Neutrophil (primary cell): Measurements from ENCODE around the gene TRIM69.
"Not testable (repeated sequence)": the region's sequence is repeated elsewhere in the genome, so short reads cannot be mapped to it uniquely, and the experiment has no call there.

Source experiments
- H3K27ac ChIP-seq: fragments of 200-600 bp; sonication (generic); 2 replicates; pipeline ENCODE4 v1.5.1; 2016; ENCODE audit warnings: mild to moderate bottlenecking, moderate library complexity
- H3K27me3 ChIP-seq: fragments of 200-600 bp; sonication (generic); 2 replicates; pipeline ENCODE4 v1.6.0; 2016; ENCODE audit warnings: mild to moderate bottlenecking
- H3K36me3 ChIP-seq: fragments of 200-600 bp; sonication (generic); 2 replicates; pipeline ENCODE4 v1.5.1; 2017
- H3K4me1 ChIP-seq, 2 experiments: fragments of 200-600 bp in 1 of 2; sonication (generic) in 1 of 2; 1 replicate in 1 of 2; 2 replicates in 1 of 2; pipeline versions ENCODE4 v1.5.1 to v1.6.1; 2013 to 2016; ENCODE audit warnings: low read depth in 1 of 2, low read length in 1 of 2, mild to moderate bottlenecking in 1 of 2, moderate library complexity in 1 of 2; ENCODE audit not compliant: control insufficient read depth in 1 of 2, insufficient read depth in 1 of 2
- H3K4me3 ChIP-seq, 2 experiments: fragments of 200-600 bp in 1 of 2; sonication (generic) in 1 of 2; 1 replicate in 1 of 2; 2 replicates in 1 of 2; pipeline ENCODE4 v1.5.1; 2013 to 2016; ENCODE audit warnings: low read depth in 1 of 2, low read length in 1 of 2, mild to moderate bottlenecking in 1 of 2, moderate library complexity in 1 of 2
- H3K9me3 ChIP-seq: fragments of 200-600 bp; sonication (generic); 2 replicates; pipeline ENCODE4 v1.5.1; 2016
- CTCF ChIP-seq: fragments of 200-600 bp; sonication (generic); IDR thresholded peaks from 2 replicates; pipeline ENCODE4 v1.5.1; 2016; ENCODE audit warnings: antibody characterized with exemption

Gene TRIM69

DNA sequence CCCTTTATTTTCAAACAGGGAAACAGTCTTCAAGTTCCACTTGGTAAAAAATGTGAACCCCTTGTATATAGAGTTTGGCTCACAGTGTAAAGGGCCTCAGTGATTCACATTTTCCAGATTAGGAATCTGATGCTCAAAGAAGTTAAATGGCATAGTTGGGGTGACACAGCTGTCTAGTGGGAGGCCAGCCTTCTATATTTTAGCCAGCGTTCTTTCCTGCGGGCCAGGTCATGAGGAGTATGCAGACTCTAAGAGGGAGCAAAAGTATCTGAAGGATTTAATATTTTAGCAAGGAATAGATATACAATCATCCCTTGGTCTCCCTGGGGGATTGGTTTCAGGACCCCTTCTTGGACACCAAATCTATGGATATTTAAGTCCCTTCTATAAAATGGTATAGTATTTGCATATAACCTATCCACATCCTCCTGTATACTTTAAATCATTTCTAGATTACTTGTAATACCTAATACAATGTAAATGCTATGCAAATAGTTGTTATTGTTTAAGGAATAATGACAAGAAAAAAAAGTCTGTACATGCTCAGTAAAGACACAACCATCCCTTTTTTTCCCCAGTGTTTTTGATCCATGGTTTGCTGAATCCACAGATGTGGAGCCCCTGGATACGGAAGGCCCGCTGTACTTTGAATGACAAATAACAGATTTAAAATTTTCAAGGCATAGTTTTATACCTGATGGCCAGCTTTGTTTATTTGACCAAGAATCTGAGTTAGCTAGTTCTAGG, 18.0 kb upstream of the TRIM69 start:
- Histone ChIP-seq H3K36me3 (peaks cover 76% of the 10 kb centered on the region), H3K27me3 (no peaks in the 10 kb centered on the region), H3K4me3 (peak overlapping the region in 1 of 2 experiments; percentile 9), H3K9me3 (peaks cover 6% of the 10 kb centered on the region), H3K27ac (peak overlapping the region; percentile 96), H3K4me1 (peaks cover 64 to 92% of the 10 kb centered on the region in 2 experiments)
- no peak for TF ChIP-seq CTCF

GRCh38 chr15:44718927-44719292, 17.4 kb upstream of the TRIM69 start:
- Histone ChIP-seq H3K36me3 (peaks cover 71% of the 10 kb centered on the region), H3K27ac (peak overlapping the region; percentile 96), H3K4me3 (peak overlapping the region in 1 of 2 experiments; percentile 29), H3K9me3 (peaks cover 6% of the 10 kb centered on the region), H3K27me3 (no peaks in the 10 kb centered on the region), H3K4me1 (peaks cover 64 to 92% of the 10 kb centered on the region in 2 experiments)
- TF ChIP-seq CTCF, result no peak

GRCh38 chr15:44719293-44719999, 16.9 kb upstream of the TRIM69 start:
- H3K27me3 ChIP-seq, result no peaks in the 10 kb centered on the region
- peaks cover 65% of the 10 kb centered on the region for H3K36me3 ChIP-seq
- no peak for TF ChIP-seq CTCF
- H3K9me3 ChIP-seq, result peaks cover 6% of the 10 kb centered on the region
- peak overlapping the region; percentile 96 for H3K27ac ChIP-seq
- H3K4me3 ChIP-seq, result peak overlapping the region in 1 of 2 experiments; percentile 29
- peaks cover 64 to 92% of the 10 kb centered on the region in 2 experiments for H3K4me1 ChIP-seq

GRCh38 chr15:44720000-44720435, 16.3 kb upstream of the TRIM69 start:
- not testable (repeated sequence) for H3K9me3 ChIP-seq, H3K27me3 ChIP-seq, H3K4me3 ChIP-seq
- Histone ChIP-seq H3K4me1 (peaks cover 64 to 92% of the 10 kb centered on the region in 2 experiments), H3K27ac (peak overlapping the region; percentile 96), H3K36me3 (peaks cover 59% of the 10 kb centered on the region)

- no peak for TF ChIP-seq CTCF
- H3K27ac ChIP-seq, result peak overlapping the region; percentile 96
- no peak overlapping the region for H3K4me3 ChIP-seq
- peaks cover 6% of the 10 kb centered on the region for H3K9me3 ChIP-seq
- no peaks in the 10 kb centered on the region for H3K27me3 ChIP-seq
- H3K4me1 ChIP-seq, result peaks cover 64 to 92% of the 10 kb centered on the region in 2 experiments
- H3K36me3 ChIP-seq, result peaks cover 53% of the 10 kb centered on the region
These were observed 15.7 kb upstream of the TRIM69 start for GRCh38 chr15:44720460-44721176.
